GM18867 (cell line): ENCODE data around the gene SATB2.

Experiments
- ATAC-seq: cut with Tn5 transposase; IDR thresholded peaks from one replicate; pipeline ENCODE4 v1.9.1; 2021; ENCODE audit warnings: mild to moderate bottlenecking, moderate library complexity; ENCODE audit not compliant: unreplicated experiment

SATB2 gene

DNA sequence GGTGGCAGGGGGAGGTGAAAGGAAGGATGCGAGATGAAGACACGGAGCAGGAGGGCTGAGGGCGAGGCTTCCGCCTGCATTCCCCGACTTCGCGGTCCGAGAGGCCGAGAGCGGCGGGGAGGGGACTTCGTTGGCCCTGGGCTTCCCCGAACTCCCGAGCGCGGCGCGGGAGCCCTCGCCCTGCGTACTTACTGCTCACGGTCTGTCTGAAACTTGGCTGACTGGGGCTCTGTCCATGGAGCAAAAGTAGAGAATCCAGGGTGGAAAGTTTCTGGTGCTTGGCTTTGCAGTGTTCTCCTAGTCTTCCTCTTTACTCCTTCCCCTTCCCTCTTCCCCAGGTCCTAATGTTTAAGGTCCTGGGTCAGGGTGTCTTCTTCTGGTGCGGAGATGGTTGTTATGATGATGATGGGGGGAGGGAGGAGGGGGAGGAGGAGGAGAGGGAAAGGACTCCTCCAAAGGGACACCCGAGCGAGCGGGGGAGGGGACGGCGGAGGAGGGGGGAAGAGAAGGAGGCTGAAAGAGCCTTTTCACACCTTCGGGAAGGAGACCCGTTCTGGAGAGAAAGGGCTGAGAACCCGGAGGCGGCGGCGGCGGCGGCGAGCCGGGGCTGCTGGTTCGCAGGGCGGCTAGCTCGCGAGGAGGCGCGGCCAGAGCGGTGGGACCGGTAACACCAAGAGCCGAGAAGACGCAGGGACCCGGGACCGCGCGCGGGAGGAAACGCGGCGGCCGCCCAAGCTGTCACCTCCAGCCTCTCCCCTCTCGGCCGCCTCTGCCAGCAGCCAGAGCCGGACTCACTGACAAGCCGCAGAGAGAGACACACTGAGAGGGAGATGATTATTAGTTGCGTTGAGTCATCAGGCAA, at the start of gene SATB2:
TSS of gene SATB2 (minus strand) at position 793 of the 862 bp plus-strand sequence. CDS start 1,902 bp downstream, outside the sequence.
- no peak for ATAC-seq

DNA sequence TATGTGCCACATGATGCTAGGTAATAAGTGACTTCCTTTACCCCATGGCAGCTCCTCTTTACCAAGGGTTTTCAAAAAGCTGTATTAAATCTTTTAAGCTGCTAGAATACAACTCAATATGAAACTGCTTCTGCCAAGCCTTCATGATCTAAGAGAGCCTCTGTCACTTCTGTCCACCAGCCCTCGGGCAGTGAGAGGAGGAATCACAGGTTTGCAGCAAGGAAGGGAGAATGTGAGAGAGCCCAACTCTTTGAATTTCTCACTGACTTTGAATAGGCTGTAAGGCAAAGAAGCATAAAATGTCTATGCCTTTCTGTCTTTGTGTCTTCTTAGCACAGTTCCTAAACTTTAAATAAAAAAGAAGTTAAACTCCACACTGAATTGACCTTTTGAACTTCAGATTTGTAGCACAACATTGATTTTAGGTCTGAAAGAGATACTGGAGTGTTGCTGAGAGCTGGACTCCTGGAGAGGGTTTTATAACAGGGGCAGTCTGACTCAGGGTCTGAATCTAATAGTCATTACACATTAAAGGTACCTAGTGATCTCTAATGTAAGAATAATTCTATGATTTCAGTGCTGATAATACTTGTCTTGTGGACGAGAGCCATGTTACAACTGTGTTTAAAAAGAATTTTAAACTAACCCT, 48.1 kb upstream of the SATB2 start:
- ATAC-seq, result no peak

DNA sequence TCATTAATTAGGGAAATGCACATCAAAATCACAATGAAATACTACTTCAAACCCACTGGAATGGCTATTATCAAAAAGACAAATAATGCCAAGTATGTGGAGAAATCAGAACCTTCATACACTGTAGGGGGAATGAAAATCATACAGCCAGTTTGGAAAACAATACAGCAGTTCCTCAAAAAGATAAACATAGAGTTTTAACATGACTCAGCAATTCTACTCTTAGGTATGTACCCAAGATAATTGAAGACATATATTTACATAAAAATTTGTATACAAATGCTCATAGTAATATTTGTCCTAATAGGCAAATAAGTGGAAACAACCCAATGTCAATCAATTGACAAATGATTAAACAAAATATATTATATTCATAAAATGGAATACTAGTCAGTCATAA, 45.4 kb upstream of the SATB2 start:
- ATAC-seq, result no peak

DNA sequence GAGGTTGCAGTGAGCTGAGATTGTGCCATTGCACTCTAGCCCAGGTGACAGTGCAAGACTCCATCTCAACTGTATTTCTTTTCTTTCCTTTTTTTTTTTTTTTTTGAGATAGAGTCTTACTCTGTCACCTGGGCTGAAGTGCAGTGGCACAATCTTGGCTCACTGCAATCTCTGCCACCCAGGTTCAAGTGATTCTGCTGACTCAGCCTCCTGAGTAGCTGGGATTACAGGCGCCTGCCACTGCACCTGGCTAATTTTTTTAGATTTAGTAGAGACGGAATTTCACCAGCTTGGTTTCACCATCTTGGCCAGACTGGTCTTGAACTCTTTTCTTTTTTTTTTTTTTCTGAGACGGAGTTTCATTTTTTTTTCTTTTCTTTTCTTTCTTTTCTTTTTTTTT, 41.3 kb upstream of the SATB2 start:
- ATAC-seq, result no peak

DNA sequence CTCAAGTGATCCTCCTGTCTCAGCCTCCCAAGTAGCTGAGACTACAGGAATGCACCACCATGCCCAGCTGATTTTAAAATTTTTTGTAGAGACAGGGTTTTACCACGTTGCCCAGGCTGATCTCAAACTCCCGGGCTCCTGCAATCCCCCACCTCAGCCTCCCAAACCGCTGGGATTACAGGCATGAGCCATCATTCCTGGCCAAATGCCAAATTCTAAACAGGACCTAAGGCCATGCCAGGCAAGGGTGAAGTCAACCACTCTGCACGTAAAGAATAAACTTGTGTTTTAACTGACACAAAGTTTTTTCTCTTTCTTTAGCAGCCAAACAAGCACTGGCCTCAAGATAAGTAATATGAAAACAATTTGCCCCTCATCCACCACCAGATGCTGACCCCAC, 37.4 kb upstream of the SATB2 start:
- no peak for ATAC-seq

DNA sequence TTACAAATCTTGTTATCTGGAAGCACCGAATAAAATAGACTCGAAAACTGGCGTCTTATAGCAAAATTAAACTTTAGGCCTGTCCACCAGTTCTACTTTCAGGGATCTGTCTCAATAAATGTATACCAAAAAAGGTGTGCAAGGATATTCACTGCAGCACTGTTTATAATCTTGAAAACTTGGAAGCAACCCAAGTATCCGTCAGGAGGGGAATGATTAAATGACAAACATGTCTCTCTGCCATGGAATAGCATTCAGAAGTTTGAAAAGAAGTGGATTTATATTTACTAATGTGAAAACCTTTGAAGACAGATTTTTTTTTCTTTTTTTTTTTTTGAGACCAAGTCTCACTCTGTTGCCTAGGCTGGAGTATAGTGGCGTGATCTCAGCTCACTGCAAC, 32.3 kb upstream of the SATB2 start:
- ATAC-seq, result no peak

DNA sequence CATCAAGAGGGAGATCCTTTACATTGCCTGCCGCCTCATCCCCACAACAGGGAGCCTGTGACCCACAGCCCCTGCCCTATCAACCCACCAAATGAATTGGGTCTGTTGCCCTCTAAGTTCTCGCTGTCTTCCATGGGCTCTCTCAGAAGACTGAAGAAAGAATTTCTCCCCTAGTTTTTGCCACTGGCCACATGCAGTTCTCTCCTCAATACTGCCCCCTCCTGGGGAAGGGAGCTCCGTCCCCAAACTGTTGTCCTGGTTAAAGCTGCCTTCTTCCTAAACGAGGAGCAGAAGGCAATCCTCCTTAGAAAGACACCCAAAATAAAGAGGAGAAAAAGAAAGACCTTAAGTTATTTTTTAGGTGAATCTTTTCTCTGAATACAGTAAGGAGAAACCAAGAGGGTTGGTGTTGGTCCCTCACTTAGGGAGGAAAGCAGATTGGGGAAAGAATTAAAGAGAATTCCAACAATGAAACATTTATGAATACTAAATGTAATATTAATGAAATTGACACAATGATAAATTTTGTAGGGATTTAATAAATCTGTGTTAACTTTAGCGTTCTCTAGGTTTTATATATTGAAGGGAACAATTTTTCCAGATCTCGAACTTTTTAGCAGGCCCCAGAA, 31.1 kb upstream of the SATB2 start:
- peak; percentile 81 for ATAC-seq

DNA sequence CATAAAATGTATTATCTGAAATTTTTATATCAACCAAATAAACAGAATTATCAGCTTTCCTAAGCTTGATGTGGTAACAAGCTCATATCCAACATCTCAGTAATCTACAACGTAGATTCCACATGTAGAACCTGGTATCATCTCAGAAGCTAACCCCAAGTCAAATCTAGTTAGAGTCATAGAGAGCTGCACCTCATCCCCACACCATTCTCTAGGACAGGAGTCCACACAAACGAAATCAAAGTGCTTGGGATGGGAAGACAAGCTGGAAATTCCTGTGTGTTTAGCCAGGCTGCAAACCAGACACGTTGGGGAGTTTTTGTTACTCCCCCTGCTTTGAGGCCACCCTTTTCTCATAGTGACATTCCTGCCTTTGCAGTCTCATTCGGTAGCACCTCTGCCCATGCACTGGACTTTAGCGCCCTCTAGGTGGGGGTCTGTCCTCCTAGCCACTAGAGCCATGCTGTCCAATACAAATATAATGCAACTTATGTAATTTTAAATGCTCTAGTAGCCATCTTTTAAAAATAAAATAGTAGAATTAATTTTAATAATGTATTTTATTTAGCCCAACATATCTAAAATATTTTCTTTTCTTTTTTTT, 28.1 kb upstream of the SATB2 start:
- ATAC-seq, result no peak

DNA sequence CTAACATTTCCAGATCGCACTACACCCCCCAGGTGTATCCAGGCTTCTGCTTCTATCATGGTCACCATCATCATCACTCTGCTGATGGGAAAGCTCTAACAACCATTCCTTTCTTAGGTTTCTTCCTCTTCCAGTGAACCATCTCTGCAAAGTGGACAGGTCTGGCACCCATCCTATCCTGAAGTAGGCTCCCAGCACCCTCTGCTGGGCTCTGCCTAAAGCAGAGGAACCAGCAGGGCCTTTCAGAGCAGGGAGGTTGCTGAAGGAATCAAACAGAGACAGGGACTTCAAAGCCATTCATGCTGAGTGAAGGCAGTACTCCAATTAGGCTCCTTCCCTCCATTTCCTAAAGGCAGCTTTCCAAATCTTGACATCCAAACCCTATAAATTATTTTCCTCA, 27.2 kb upstream of the SATB2 start:
- no peak for ATAC-seq

DNA sequence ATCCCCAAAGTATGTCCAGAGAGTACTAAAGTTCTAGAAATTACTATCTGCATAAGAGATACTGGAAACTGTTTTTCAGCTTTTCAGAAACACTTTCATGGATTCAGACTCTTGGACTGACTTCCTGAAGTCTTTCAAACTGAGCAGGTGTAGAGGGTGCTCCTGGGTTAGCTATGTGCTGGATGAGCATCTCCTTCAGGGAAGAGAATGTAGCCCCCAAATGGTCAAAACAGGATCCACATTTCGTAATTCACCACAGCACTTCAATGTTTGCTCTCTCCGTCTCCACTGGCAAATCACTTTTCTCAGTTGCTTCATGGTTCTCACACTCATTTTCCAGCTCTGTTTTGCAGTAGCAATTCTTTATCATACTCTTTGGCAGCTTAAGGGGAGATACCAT, 23.2 kb upstream of the SATB2 start:
- ATAC-seq, result no peak

DNA sequence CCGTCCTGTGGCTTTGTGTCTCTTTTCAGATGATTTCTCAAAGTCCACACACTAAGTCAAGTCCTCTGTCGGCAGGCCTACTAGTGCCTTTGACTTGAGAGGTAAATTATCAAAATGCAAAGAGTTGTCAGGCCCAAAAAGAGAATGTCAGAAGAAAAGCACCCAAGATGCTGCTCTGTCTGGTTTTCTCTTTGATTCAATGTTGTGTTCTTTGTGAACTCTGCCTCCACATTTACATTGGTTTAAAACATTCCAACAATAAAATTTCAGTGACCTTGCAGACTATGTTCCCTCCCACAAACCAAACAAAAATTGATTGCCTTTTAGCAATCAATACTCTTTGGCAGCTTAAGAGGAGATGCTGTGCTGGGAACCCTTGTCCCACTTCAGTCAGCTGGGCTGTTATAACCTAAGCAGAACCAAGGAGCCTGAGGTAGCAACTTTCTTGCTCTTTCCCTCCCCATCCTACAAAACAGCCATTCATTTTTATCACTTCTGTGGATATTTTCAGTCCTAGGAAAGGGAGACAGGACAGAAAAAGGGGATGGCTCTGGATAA, 19.6 kb upstream of the SATB2 start:
- ATAC-seq, result no peak

DNA sequence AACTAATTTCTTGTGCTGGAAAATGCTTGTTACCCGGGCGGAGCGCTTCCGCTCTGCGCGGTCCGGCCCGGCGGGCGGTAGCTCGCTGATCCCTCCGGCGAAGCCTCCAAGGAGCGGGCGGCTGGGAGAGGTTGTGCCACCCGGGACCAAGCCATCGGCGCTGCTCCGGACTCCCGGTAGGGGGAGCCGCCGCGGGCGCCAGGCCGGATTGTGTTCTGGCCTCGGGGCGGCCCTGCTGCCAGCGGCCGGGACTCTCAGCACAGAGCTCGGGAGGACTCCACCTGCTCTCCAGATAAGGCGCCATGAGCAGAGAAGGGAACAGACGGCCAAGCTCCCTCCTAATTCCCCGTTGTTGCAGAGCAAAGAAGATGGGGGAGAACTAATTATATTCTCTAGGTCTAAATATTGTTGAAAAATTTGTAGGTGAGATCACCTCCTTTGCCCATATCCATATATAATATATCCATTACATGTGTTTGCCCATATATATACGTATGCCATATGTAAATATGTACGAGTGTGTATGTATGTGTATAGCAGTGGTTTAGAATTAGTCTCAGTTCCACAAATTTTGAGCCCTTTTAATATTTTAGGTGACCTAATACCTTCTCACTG, 13.8 kb upstream of the SATB2 start:
- peak; percentile 89 for ATAC-seq

DNA sequence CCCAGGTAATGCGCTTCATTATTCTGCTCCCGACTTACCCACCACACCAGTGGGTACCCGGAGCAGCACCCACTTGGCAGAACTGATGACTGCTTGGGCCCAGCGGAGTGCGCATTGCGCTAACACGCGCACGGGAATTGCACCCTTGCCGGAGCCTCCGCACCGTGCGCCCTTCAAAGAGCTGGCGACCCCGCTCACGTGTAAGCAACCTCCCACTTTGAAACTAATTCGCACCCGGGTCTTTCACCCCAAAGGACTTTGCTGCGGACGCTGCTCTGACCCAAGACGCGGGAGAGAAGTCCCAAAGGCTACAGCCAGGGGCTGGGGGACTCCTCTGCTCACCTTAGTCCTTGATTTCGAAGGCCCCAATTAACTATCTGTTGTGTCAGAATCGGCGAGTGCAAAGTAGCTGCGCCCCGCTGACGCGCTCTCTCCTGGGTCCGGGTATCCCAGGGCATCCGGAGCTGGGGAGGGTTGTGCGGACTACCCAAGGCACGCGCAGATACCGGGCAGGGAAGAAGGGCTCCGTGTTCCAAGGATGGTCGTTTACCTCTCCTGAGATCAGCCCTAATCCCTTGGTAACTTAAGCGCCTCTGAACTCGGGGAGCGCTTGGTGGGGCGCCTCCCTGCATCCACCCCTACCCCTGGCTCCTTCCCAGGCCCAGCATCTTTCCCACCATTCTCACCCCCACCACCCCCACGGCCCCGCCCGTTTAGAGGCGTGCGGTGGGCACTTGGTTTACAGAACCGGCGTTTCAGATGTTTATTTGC, 13.1 kb upstream of the SATB2 start:
- no peak for ATAC-seq

DNA sequence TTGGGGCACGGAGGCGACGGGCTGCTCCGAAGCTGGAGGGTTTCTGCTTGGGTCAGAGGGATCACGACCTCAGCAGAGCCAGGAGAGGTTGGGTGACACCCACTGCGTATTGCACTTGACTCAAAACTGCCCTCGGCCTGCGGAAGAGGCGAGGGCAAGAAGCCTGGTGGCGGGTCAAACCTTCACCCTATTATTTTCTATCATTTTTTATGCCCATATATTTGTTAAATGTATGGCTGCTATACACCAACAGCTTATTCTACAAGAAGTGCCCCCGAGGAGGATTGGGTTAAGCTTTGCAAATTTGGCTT, 12.6 kb upstream of the SATB2 start:
- ATAC-seq, result no peak

DNA sequence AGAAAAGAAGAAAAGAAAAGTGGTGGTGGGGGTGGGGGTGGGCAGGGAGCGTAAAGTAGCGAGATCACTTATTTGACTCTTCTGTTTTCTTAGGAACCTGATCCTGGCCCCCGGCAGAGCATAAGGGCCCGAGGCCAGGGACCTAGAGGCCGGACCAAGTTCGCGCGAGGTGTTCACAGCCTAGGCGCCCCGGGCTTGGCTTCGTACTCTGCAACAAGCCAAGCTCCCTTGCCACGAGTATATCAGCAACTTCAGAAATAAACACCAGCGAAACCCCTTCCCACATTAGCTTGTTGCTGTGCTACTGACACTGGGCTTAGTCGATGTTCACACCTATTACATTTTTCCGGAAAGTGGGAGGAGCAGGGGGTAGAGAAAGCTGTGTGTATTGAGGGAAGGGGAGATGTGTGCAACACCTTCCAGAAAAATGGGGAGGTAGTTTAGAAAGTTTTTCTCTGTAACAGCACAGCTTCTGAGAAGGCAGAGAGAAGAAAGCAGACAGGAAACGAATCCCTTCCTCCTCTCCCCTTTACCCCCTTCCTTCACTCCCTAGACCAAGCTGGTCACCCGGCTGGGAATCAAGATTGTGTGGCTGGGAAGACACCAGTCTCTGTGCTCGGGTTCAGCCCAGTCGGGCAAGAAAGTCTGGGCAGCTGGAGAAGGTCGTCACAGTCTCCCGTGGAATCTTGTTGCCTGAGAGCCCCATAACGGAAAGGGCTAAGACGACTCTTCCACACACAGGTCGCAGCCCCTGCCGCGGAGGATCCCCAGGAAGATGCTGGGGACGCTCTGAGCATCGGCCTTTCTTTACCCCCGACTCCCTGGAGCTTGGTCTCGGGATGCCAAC, 12.0 kb upstream of the SATB2 start:
- ATAC-seq, result no peak

DNA sequence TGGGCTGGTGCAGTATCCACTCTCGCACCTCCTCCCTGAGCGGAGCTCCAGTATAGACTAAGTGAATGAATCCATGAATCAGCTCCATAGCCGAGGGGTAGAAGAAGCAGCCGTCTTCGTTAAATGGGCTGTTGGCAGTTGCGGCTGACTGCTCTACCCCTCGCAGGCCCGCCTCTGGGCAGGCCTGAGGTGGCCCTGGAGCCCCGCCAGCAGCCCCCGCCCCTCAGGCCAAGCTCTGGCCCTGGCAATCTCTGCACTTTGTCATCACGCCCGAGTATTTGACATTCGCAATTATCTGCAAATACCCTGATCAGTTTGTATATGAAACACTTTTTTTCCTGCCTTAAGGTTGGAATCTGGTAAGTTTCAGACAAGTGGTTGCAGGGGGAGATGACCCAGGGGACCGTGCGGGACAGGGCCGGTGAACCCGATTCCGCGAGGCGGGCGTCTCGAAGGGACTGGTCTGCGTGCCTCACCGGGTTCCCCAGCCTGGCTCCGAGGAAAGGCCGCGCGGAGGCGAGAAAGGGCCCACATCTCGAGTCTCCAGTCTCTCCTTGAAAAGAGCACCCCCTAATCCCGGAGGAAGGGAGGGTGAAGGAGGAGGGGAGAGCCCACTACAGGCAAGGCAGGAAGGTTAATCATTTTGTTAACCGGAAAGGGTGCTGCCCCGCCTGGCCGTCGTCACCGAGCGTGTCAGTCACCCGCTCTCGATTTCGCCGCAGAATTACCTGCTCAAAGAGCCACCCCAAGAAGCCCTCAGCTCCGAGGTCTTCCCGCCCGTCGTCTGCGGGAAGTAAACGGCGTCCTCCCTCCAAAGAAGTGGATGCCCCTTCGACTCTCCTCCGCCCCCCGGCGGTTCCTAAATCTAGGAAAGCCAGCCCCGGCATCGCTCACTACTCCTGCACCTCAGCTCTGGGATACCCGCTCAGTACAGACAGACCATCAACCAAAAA, 11.1 kb upstream of the SATB2 start:
- no peak for ATAC-seq

DNA sequence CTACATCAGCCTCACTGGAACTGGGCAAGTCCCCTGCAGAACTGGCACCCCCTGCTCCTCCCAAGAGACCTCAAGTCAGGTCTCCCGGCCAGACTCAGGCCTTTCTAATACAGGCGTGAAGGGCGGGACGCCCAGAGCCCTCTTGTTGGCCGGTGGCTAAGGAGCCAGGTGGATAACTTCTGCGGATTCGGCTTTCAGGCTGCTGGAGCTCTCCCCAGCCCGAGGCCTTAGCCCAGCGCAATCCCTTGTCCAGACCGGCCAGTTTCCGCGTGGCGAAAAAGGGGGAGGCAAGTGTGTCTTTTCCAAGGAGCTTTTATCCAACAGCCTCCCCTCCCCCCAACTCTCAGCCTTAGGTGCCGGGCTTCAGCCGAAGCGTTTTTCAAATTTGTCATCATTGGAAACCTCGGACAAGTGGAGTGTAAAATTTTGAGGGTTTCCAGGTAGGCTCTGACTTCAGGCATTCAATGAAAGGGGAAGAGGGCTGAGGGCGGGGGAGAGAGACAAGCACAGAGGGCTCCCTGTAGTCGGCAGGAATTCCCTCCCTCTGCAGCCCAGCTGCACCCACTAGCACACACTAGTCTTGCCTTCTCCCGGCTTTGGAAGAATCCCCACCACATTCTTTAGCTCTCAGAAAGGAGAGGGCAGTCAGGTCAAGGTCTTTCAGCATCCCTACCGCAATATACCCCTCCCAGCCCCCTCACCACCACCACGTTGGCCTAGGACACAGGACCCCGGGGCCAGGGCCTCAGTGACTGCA, 9.5 kb upstream of the SATB2 start:
- no peak for ATAC-seq

DNA sequence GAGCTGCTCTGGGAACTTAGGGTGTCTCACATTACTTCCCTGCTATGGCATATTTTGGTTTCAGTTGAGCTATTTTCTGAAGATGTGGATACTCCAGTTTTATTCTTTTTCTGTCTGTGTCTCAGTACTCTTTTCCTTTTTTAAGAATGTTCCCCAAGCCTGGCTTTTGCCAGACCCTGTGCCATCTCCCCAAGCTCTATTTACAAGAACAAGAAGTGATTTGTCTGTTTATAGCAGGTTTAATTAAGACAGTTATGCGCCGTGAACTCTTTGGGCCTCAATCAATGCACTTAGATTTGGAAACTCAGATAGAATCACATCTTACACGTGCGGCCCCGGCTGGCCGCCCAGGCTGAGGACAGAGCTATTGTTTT, 8.9 kb upstream of the SATB2 start:
- ATAC-seq, result no peak
